Astrocyte (in vitro differentiated cells and primary cell): ENCODE data around the gene CBARP. TPM values are rescaled to one million over a fixed set of nuclear protein-coding genes. Genes with fewer than 3 reads are reported as not detected.

Source experiments
- DNase-seq: peaks from one replicate; pipeline ENCODE4 v3.0.0-alpha.2; 2010; ENCODE audit warnings: low read depth
- FAIRE-seq: peaks from 2 replicates; lab custom pipeline; 2011; peaks lifted over from hg19 to GRCh38; lab: Jason Lieb, UNC
- H2AFZ ChIP-seq: 2 replicates; pipeline ENCODE4 v1.6.0; 2012; ENCODE audit warnings: low read depth, low read length, inconsistent platforms
- H3K27ac ChIP-seq: 2 replicates; pipeline ENCODE4 v1.5.1; 2011; ENCODE audit warnings: low read depth, low read length, inconsistent platforms
- H3K27me3 ChIP-seq: 2 replicates; pipeline ENCODE4 v1.6.0; 2011; ENCODE audit warnings: low read length, inconsistent platforms; ENCODE audit not compliant: insufficient read depth
- H3K36me3 ChIP-seq: 2 replicates; pipeline ENCODE4 v1.5.1; 2011; ENCODE audit warnings: low read length, inconsistent platforms; ENCODE audit not compliant: insufficient read depth
- H3K4me1 ChIP-seq: 2 replicates; pipeline ENCODE4 v1.5.1; 2011; ENCODE audit warnings: low read length, inconsistent platforms; ENCODE audit not compliant: insufficient read depth
- H3K4me2 ChIP-seq: 2 replicates; pipeline ENCODE4 v1.6.0; 2012; ENCODE audit warnings: low read length, inconsistent platforms
- H3K4me3 ChIP-seq: 2 replicates; pipeline ENCODE4 v1.5.1; 2011; ENCODE audit warnings: low read depth, mild to moderate bottlenecking, low read length, inconsistent platforms; ENCODE audit not compliant: insufficient read depth
- H3K79me2 ChIP-seq: 2 replicates; pipeline ENCODE4 v1.6.0; 2012; ENCODE audit warnings: mild to moderate bottlenecking, low read length, inconsistent platforms; ENCODE audit not compliant: insufficient read depth
- H3K9ac ChIP-seq: 2 replicates; pipeline ENCODE4 v1.6.0; 2012; ENCODE audit warnings: mild to moderate bottlenecking, low read length, inconsistent platforms
- H3K9me3 ChIP-seq: 2 replicates; pipeline ENCODE4 v1.5.1; 2012; ENCODE audit warnings: low read depth, mild to moderate bottlenecking, low read length, inconsistent platforms; ENCODE audit not compliant: insufficient read depth
- H4K20me1 ChIP-seq: 2 replicates; pipeline ENCODE4 v1.6.0; 2012; ENCODE audit warnings: low read length, inconsistent platforms; ENCODE audit not compliant: insufficient read depth
- H3K27ac Mint-ChIP-seq: one replicate; pipeline ENCODE4 v1.8.0; 2021; ENCODE audit warnings: mild to moderate bottlenecking, mixed read lengths; ENCODE audit not compliant: unreplicated experiment
- H3K27me3 Mint-ChIP-seq: one replicate; pipeline ENCODE4 v1.8.0; 2021; ENCODE audit warnings: low read depth, mixed read lengths; ENCODE audit not compliant: unreplicated experiment
- H3K36me3 Mint-ChIP-seq: one replicate; pipeline ENCODE4 v1.8.0; 2021; ENCODE audit warnings: low read depth, mixed read lengths; ENCODE audit not compliant: unreplicated experiment
- H3K4me1 Mint-ChIP-seq: one replicate; pipeline ENCODE4 v1.8.0; 2021; ENCODE audit warnings: low read depth, mixed read lengths; ENCODE audit not compliant: unreplicated experiment
- H3K4me3 Mint-ChIP-seq: one replicate; pipeline ENCODE4 v1.8.0; 2021; ENCODE audit warnings: mild to moderate bottlenecking, moderate library complexity, mixed read lengths; ENCODE audit not compliant: unreplicated experiment
- H3K9me3 Mint-ChIP-seq: one replicate; pipeline ENCODE4 v1.8.0; 2021; ENCODE audit warnings: mild to moderate bottlenecking, mixed read lengths; ENCODE audit not compliant: unreplicated experiment
- EZH2 ChIP-seq: IDR thresholded peaks from 2 replicates; pipeline ENCODE4 v1.6.1; 2012; ENCODE audit warnings: mild to moderate bottlenecking, low read length, inconsistent platforms; ENCODE audit not compliant: insufficient read depth
- total RNA-seq: library from RNA; stranded (reverse); gene quantifications from 2 replicates; pipeline ENCODE4 v1.2.1, GENCODE V29; 2021
- TF ChIP-seq, protein P1 (sequence below): IDR thresholded peaks from 2 replicates; pipeline ENCODE4 v1.5.1; 2011; ENCODE audit warnings: low read depth, mild to moderate bottlenecking, inconsistent platforms, low read length, moderate library complexity; ENCODE audit not compliant: insufficient read depth

CBARP gene
- total RNA-seq, 1 donor from 2014 or later, result 19.8 TPM

DNA sequence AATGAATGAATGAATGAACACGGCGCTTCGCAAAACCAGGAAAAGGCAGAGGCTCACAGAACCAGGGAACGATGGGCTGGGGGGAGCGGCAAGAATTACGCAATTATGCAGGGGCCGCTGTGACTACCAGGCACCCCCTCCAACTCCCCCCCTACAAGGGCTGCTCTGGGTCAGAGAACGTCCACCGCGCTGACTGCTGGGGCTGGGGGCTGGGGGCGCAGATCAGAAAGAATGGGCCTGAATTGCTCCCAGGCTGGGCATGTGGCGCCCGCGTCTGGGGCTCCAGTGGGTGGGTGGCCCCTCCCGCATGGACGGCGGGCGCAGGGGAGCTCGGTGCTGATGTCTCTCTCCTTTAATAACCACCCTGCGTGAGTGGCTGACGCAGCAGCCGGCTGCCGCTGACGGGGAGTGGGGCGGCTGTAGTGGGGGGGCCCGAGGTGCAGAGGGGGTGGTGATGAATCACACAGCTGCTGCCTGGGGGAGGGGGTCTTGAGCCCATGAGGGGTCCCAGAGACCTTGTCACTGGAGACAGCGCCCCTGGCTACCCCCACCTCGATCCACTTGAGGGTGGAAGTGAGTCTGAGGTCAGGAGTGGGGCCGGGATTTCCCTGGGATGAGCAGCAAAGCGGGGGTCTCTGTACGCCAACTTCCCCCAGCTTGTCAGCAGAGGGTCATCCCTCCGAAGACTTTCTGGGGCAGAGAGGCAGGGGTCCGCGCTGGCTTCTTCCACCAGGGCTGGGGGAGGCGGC lies 29.8 kb upstream of the CBARP start:
- H2AFZ ChIP-seq, result no peak overlapping the region
- DNase-seq, result no peak

DNA sequence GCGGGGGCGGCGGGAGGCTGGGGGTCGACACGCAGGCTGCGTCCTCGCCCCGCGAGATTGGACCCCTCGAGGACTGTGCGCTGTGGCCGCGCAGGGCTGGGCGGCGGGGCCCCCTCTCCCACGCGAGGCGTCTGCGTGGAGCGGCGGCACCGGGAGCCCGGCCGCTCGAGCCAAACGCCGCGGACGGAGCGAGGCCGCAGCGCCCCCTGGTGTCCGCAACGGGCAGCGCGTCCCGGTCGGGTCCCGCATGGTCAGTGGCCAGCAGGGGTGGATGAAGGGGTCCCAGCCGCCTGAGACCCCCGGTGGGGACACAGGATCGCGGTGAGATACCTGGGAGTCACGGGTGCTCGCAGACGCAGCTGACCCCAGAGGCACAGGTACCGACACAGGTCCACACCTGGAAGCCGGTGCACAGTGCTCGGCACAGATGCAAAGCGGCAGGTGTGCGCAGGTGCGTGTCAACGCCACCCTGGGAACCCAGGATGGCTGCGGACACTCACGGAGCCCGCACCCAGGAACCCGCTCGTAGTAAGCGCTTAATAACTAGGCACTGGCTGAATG lies 29.2 kb upstream of the CBARP start:
- FAIRE-seq (no peak), DNase-seq (no peak)
- Histone ChIP-seq H3K9me3 (no peaks in the 10 kb centered on the region), H3K27ac (peak overlapping the region; percentile 69), H4K20me1 (peaks cover 29% of the 10 kb centered on the region), H3K27me3 (no peaks in the 10 kb centered on the region), H3K4me2 (peak overlapping the region; percentile 93), H3K4me1 (peaks cover 70% of the 10 kb centered on the region), H2AFZ (no peak overlapping the region), H3K9ac (peak overlapping the region; percentile 75), H3K4me3 (peak overlapping the region; percentile 53), H3K79me2 (peaks cover 26% of the 10 kb centered on the region), H3K36me3 (peaks cover 4% of the 10 kb centered on the region)
- Mint-ChIP-seq H3K4me1 (peaks cover 31% of the 10 kb centered on the region), H3K36me3 (peaks cover 4% of the 10 kb centered on the region), H3K4me3 (peak overlapping the region; percentile 75), H3K27me3 (no peaks in the 10 kb centered on the region), H3K9me3 (no peaks in the 10 kb centered on the region), H3K27ac (peak overlapping the region; percentile 58)
- TF ChIP-seq, protein P1, sequence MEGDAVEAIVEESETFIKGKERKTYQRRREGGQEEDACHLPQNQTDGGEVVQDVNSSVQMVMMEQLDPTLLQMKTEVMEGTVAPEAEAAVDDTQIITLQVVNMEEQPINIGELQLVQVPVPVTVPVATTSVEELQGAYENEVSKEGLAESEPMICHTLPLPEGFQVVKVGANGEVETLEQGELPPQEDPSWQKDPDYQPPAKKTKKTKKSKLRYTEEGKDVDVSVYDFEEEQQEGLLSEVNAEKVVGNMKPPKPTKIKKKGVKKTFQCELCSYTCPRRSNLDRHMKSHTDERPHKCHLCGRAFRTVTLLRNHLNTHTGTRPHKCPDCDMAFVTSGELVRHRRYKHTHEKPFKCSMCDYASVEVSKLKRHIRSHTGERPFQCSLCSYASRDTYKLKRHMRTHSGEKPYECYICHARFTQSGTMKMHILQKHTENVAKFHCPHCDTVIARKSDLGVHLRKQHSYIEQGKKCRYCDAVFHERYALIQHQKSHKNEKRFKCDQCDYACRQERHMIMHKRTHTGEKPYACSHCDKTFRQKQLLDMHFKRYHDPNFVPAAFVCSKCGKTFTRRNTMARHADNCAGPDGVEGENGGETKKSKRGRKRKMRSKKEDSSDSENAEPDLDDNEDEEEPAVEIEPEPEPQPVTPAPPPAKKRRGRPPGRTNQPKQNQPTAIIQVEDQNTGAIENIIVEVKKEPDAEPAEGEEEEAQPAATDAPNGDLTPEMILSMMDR, result peak; percentile 49
- no peak for TF ChIP-seq EZH2

More for the DNA sequence above, 29.8 kb upstream of the CBARP start:
- H3K27me3 ChIP-seq, result no peaks in the 10 kb centered on the region
- peaks cover 35% of the 10 kb centered on the region for H4K20me1 ChIP-seq
- TF ChIP-seq EZH2, result no peak
- TF ChIP-seq, protein P1, result no peak
- peaks cover 11% of the 10 kb centered on the region for H3K36me3 ChIP-seq
- Mint-ChIP-seq H3K4me3 (peak overlapping the region; percentile 75), H3K4me1 (peaks cover 28% of the 10 kb centered on the region), H3K9me3 (no peaks in the 10 kb centered on the region), H3K27me3 (no peaks in the 10 kb centered on the region), H3K36me3 (peaks cover 9% of the 10 kb centered on the region), H3K27ac (peak overlapping the region; percentile 58)
- H3K4me3 ChIP-seq, result peak overlapping the region; percentile 53
- no peaks in the 10 kb centered on the region for H3K9me3 ChIP-seq
- peaks cover 70% of the 10 kb centered on the region for H3K4me1 ChIP-seq
- peak overlapping the region; percentile 75 for H3K9ac ChIP-seq
- H3K79me2 ChIP-seq, result peaks cover 33% of the 10 kb centered on the region
- H3K27ac ChIP-seq, result no peak overlapping the region
- no peak for FAIRE-seq
- H3K4me2 ChIP-seq, result peak overlapping the region; percentile 93
